Neural crest cell (in vitro differentiated cells): ENCODE results near the gene SDK1. TPM values are rescaled to one million over a fixed set of nuclear protein-coding genes. Genes with fewer than 3 reads are reported as not detected.
"Not testable (repeated sequence)": the region's sequence is repeated elsewhere in the genome, so short reads cannot be mapped to it uniquely, and the experiment has no call there.

Experiments used
- DNase-seq: peaks from one replicate; pipeline ENCODE4 v3.0.0; 2021; ENCODE audit warnings: low read depth, mixed read lengths, low spot score
- H3K27ac Mint-ChIP-seq: one replicate; pipeline ENCODE4 v1.8.0; 2021; ENCODE audit warnings: mild to moderate bottlenecking, mixed read lengths; ENCODE audit not compliant: unreplicated experiment
- H3K27me3 Mint-ChIP-seq: 2 replicates; pipeline ENCODE4 v1.8.0; 2021; ENCODE audit warnings: low read depth, mild to moderate bottlenecking, mixed read lengths
- H3K36me3 Mint-ChIP-seq: 2 replicates; pipeline ENCODE4 v1.8.0; 2021; ENCODE audit warnings: low read depth, mild to moderate bottlenecking, mixed read lengths
- H3K4me1 Mint-ChIP-seq: 2 replicates; pipeline ENCODE4 v1.8.0; 2021; ENCODE audit warnings: mixed read lengths
- H3K4me3 Mint-ChIP-seq: one replicate; pipeline ENCODE4 v1.8.0; 2021; ENCODE audit warnings: mild to moderate bottlenecking, mixed read lengths
- H3K9me3 Mint-ChIP-seq: 2 replicates; pipeline ENCODE4 v1.8.0; 2021; ENCODE audit warnings: mixed read lengths
- total RNA-seq: library from RNA; stranded (reverse); gene quantifications from 2 replicates; pipeline ENCODE4 v1.2.1, GENCODE V29; 2021
- TF ChIP-seq, protein P1 (sequence below): fragments of 200-600 bp; sonication (generic); conservative IDR thresholded peaks from 2 replicates; pipeline ENCODE4 v1.5.0; 2021; ENCODE audit warnings: antibody characterized with exemption, mild to moderate bottlenecking

The SDK1 gene
- total RNA-seq, 1 donor from 2014 or later: 11.6 TPM

- H3K27me3 Mint-ChIP-seq: no peaks in the 10 kb centered on the region
Observed at GRCh38 chr7:4093483-4093882, 792.4 kb downstream of the SDK1 start.

GRCh38 chr7:4094158-4094557, 793.1 kb downstream of the SDK1 start:
- peaks cover 19% of the 10 kb centered on the region for H3K36me3 Mint-ChIP-seq

More at GRCh38 chr7:4093483-4093882, 792.4 kb downstream of the SDK1 start:
- Mint-ChIP-seq H3K4me1 (no peaks in the 10 kb centered on the region), H3K36me3 (peaks cover 19% of the 10 kb centered on the region), H3K9me3 (peaks cover 10% of the 10 kb centered on the region), H3K4me3 (no peak overlapping the region), H3K27ac (peak overlapping the region; percentile 27)
- TF ChIP-seq, protein P1, sequence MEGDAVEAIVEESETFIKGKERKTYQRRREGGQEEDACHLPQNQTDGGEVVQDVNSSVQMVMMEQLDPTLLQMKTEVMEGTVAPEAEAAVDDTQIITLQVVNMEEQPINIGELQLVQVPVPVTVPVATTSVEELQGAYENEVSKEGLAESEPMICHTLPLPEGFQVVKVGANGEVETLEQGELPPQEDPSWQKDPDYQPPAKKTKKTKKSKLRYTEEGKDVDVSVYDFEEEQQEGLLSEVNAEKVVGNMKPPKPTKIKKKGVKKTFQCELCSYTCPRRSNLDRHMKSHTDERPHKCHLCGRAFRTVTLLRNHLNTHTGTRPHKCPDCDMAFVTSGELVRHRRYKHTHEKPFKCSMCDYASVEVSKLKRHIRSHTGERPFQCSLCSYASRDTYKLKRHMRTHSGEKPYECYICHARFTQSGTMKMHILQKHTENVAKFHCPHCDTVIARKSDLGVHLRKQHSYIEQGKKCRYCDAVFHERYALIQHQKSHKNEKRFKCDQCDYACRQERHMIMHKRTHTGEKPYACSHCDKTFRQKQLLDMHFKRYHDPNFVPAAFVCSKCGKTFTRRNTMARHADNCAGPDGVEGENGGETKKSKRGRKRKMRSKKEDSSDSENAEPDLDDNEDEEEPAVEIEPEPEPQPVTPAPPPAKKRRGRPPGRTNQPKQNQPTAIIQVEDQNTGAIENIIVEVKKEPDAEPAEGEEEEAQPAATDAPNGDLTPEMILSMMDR: no peak
- no peak for DNase-seq

GRCh38 chr7:4097001-4097609, 796.1 kb downstream of the SDK1 start:
- TF ChIP-seq, protein P1: no peak
- H3K27me3 Mint-ChIP-seq: no peaks in the 10 kb centered on the region
- peaks cover 6% of the 10 kb centered on the region for H3K4me1 Mint-ChIP-seq
- DNase-seq: no peak
- H3K4me3 Mint-ChIP-seq: no peak overlapping the region
- H3K27ac Mint-ChIP-seq: no peak overlapping the region
- H3K36me3 Mint-ChIP-seq: no peaks in the 10 kb centered on the region
- no peaks in the 10 kb centered on the region for H3K9me3 Mint-ChIP-seq

More at GRCh38 chr7:4094158-4094557, 793.1 kb downstream of the SDK1 start:
- not testable (repeated sequence) for H3K4me1 Mint-ChIP-seq, H3K27me3 Mint-ChIP-seq, H3K27ac Mint-ChIP-seq, DNase-seq, H3K4me3 Mint-ChIP-seq
- peaks cover 10% of the 10 kb centered on the region for H3K9me3 Mint-ChIP-seq

- Mint-ChIP-seq H3K27me3 (no peaks in the 10 kb centered on the region), H3K4me3 (no peak overlapping the region), H3K36me3 (no peaks in the 10 kb centered on the region), H3K4me1 (peaks cover 7% of the 10 kb centered on the region), H3K9me3 (no peaks in the 10 kb centered on the region), H3K27ac (no peak overlapping the region)
- DNase-seq: no peak
- TF ChIP-seq, protein P1: no peak
Observed at GRCh38 chr7:4098169-4098568, 797.1 kb downstream of the SDK1 start.

GRCh38 chr7:4099651-4100050, 798.6 kb downstream of the SDK1 start:
- Mint-ChIP-seq H3K4me3 (no peak overlapping the region), H3K9me3 (no peaks in the 10 kb centered on the region), H3K27ac (no peak overlapping the region), H3K36me3 (no peaks in the 10 kb centered on the region), H3K27me3 (no peaks in the 10 kb centered on the region), H3K4me1 (peaks cover 11% of the 10 kb centered on the region)
- no peak for DNase-seq
- TF ChIP-seq, protein P1: no peak

DNA sequence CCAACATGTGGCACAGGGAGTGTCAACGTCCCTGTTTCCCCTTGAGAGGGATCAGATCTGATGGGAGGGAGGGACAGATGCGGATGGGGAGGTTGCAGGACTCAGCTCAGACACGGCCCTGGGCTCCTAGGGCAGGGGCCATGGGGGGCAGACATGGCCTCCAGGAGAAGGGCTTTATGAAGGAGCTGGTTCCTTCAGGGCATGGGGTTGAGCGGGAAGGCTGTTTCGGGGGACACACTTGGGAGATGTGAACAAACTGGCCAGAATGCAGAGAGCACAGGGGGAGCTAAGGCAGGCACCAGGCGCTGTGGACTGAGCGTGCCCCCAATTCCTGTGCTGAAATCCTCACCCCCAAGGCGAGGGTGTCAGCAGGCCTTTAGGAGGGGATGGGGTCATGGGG, 799.1 kb downstream of the SDK1 start:
- peak overlapping the region; percentile 86 for H3K27ac Mint-ChIP-seq

More for the DNA sequence above, 799.1 kb downstream of the SDK1 start:
- TF ChIP-seq, protein P1: no peak
- H3K4me3 Mint-ChIP-seq: no peak overlapping the region
- DNase-seq: no peak
- H3K9me3 Mint-ChIP-seq: no peaks in the 10 kb centered on the region
- H3K27me3 Mint-ChIP-seq: no peaks in the 10 kb centered on the region
- H3K36me3 Mint-ChIP-seq: no peaks in the 10 kb centered on the region
- peaks cover 11% of the 10 kb centered on the region for H3K4me1 Mint-ChIP-seq
